ENCODE measurements around the gene LPO.
A peak's percentile ranks its signal among the peaks of the same experiment; 100 is the strongest.

Gene LPO

DNA sequence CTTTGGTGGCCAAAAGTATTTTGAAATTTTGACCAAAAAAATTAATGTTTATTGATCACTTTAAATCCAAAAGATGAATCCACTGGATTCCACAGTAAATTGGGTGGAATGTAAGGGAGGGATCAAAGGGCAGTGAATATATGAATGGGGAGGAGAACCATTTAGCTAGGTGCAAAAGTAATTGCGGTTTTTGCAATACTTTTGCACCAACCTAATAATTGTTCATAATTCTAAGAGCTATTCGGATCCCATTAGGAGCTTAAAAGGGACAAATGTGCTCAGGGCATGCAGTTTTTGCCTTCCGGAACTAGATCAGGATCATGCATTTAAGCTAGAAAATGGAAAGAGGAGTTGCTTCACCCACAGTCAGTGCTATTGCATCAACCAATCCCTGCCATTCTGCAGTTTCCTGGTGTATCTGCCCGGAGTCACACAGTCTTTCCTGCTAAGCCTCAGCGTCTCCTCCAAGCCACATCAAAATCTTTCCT is at the start of gene LPO:
TSS of gene LPO (plus strand) at position 438 of the 488 bp plus-strand sequence. CDS start 4,396 bp downstream, outside the sequence.
- H3K27ac Mint-ChIP-seq, result no peak within 1 kb of the TSS
- H3K9me3 Mint-ChIP-seq, result no peaks in the 10 kb centered on the region
- no peak within 1 kb of the TSS for H3K4me3 Mint-ChIP-seq
- H3K4me1 Mint-ChIP-seq (ENCODE audit: low read depth), result no peaks in the 10 kb centered on the region
- H3K27me3 Mint-ChIP-seq (ENCODE audit: low read depth), result peaks cover 65% of the 10 kb centered on the region
- H3K36me3 Mint-ChIP-seq (ENCODE audit: low read depth), result no peaks in the 10 kb centered on the region
- no peak for DNase-seq (ENCODE audit: low spot score)

DNA sequence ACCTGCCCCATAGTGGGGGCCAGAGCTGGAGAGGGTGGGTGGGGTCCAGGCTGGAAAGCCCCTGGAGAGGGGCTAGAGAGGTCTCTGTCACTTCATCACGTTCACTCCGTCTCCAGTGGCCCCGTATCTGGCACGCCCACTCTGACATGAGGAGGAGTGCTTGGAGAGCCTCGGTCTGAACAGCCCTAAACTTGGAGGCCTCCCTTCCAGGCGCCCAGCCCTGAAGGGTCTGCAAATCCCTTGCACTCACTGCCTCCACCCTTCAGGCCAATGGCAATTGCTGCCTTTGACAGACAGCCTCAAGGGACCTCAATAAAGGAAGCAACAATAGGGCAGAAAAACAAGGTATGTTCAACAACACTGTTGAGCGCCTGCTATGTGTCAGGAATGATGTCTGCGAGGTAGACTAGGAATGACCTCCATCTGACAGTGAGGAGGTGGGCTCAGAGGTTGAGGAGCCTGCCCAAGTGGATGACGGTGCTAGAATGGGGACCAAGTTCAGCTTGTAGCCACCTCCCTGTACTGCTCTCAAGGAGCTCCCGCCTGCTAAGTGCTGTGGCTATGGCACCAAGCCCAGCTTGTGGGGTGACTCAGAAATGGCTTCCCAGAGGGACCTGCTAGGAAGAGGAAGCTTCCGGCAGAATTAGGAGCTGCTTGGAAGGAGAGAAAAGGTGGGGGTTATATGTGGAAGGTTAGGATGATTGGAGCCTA is 48.8 kb upstream of the LPO start:
- H3K4me1 Mint-ChIP-seq (ENCODE audit: low read depth), result no peaks in the 10 kb centered on the region
- DNase-seq (ENCODE audit: low spot score), result no peak
- H3K27me3 Mint-ChIP-seq (ENCODE audit: low read depth), result peaks cover 4% of the 10 kb centered on the region
- no peaks in the 10 kb centered on the region for H3K9me3 Mint-ChIP-seq
- no peak overlapping the region for H3K27ac Mint-ChIP-seq
- no peak overlapping the region for H3K4me3 Mint-ChIP-seq
- H3K36me3 Mint-ChIP-seq (ENCODE audit: low read depth), result no peaks in the 10 kb centered on the region

DNA sequence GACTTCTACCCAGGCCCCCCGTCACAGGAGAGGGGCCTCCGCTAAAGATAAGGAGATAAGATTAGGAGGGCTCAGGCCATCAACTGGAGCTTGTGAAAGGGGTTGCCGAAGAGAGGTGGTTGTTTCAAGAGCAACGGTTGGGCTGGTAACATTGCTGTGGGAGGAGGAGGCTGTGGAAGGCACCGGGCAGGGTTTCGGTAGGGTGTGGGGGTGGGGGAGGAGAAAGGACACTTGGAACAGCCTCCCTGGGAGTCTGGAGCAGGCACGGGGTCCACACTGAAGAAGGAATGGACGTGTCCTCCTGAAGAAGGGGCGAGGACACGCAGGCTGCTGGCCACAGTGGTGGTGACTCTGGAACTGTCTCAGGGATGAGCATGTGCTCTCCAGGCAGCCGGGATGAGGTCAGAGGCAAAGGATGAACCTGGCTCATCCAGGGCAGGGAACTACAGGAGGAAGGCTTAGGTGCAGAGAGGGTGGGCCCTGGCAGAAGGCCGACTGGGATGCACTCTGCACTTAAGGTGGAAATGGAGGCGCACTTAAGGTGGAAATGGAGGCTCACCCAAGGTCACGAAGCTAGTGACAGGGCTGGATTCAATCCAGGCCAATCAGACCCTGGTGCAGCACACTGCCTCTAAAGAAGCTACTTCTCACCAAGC is 47.0 kb upstream of the LPO start:
- Mint-ChIP-seq H3K27ac (no peak overlapping the region), H3K27me3 (ENCODE audit: low read depth) (peaks cover 4% of the 10 kb centered on the region), H3K36me3 (ENCODE audit: low read depth) (no peaks in the 10 kb centered on the region), H3K9me3 (no peaks in the 10 kb centered on the region), H3K4me3 (no peak overlapping the region), H3K4me1 (ENCODE audit: low read depth) (no peaks in the 10 kb centered on the region)
- no peak for DNase-seq (ENCODE audit: low spot score)

DNA sequence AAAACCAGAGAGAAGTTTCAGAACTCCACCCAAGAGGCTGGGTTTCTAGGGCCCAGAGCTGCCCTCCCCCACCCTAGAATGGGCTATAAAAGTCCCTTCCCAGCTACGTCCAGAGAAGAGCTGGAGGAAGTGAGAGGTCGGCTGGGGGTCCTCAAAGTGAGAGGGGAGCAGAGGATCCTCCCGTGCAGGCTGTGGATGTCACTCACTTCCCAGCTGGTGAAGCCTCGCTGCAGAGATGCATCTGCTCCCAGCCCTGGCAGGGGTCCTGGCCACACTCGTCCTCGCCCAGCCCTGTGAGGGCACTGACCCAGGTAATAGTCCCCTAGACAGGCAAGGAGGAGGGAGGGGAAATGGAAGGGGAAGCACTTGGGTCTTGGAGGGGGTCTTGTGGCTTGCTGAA is 45.8 kb upstream of the LPO start, which contains the start of gene EPX:
TSS of gene EPX (plus strand) at position 115 of the 400 bp plus-strand sequence. CDS start at position 236, 121 bp downstream.
- Mint-ChIP-seq H3K9me3 (no peaks in the 10 kb centered on the region), H3K27ac (no peak within 1 kb of the TSS), H3K36me3 (ENCODE audit: low read depth) (no peaks in the 10 kb centered on the region), H3K4me3 (no peak within 1 kb of the TSS), H3K27me3 (ENCODE audit: low read depth) (peaks cover 4% of the 10 kb centered on the region), H3K4me1 (ENCODE audit: low read depth) (no peaks in the 10 kb centered on the region)
- DNase-seq (ENCODE audit: low spot score), result no peak

DNA sequence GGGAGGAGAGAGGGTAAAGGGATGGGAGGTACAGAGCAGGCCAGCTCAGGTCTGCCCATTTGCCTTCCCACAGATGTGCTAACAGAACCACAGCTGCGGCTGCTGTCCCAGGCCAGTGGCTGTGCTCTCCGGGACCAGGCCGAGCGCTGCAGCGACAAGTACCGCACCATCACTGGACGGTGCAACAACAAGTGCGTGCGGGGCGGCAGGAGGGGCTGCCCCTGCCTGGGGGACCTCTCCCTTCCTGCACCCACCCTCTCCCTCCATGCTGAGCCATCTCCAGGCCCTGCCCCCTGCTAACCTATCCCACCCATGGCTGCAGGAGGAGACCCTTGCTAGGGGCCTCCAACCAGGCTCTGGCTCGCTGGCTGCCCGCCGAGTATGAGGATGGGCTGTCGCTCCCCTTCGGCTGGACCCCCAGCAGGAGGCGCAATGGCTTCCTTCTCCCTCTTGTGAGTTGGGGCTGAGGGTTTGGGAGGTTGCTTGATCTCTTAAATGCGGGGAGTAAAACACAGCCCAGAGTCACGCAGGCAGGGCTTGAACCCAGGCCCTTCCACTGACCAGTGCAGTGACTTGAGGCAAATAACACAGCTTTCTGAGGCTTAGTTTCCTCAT is 44.6 kb upstream of the LPO start:
- Mint-ChIP-seq H3K9me3 (no peaks in the 10 kb centered on the region), H3K4me3 (no peak overlapping the region), H3K27ac (no peak overlapping the region), H3K4me1 (ENCODE audit: low read depth) (no peaks in the 10 kb centered on the region), H3K27me3 (ENCODE audit: low read depth) (peaks cover 2% of the 10 kb centered on the region), H3K36me3 (ENCODE audit: low read depth) (no peaks in the 10 kb centered on the region)
- no peak for DNase-seq (ENCODE audit: low spot score)

DNA sequence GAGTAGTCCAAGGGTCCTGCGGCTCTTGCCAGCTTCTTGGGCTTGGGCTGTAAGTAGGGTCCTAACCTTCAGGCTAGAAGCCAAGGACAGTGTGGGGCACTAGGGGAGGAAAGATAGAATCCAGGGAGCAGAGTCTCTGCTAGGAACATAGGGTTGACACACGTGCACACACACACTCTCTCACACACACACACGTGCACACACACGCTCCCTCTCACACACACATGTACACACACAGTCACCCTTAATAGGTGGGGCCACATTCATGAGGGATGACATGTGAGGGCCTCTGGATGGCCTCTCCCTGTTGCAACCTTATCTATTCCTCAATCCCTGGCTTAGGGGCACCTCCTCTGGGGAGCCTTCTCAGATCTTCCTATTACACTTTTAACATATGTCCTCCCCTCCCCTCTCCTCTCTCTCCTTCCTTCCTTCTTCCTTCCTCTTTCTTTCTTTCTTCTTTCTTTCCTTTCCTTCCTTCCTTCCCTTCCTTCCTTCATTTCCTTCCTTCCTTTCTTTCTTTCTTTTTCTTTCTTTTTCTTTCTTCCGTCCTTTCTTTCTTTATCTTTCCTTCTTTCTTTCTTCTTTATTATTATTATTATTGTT is 42.8 kb upstream of the LPO start:
- Mint-ChIP-seq H3K27ac (no peak overlapping the region), H3K36me3 (ENCODE audit: low read depth) (no peaks in the 10 kb centered on the region), H3K4me1 (ENCODE audit: low read depth) (no peaks in the 10 kb centered on the region), H3K9me3 (no peaks in the 10 kb centered on the region), H3K4me3 (no peak overlapping the region), H3K27me3 (ENCODE audit: low read depth) (peaks cover 2% of the 10 kb centered on the region)
- DNase-seq (ENCODE audit: low spot score), result no peak

DNA sequence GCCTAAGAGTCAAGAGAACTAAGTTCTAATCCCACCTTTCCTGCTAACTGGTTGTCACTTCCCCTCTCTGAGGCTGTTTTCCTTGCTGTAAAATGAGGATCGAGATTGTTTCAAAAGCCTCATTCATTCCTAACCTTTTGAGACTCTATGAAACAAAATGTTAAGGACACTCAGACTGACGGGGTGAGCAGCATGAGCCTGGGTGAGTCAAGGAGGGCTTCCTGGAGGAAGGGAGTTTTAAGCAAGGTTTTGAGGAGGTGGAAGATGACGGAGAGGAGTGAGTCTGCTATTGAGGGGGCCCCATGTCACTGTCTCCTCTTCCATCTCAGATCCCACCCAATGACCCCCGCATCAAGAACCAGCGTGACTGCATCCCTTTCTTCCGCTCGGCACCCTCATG is 41.8 kb upstream of the LPO start:
- no peak overlapping the region for H3K4me3 Mint-ChIP-seq
- no peaks in the 10 kb centered on the region for H3K9me3 Mint-ChIP-seq
- no peaks in the 10 kb centered on the region for H3K27me3 Mint-ChIP-seq (ENCODE audit: low read depth)
- H3K4me1 Mint-ChIP-seq (ENCODE audit: low read depth), result no peaks in the 10 kb centered on the region
- H3K27ac Mint-ChIP-seq, result no peak overlapping the region
- DNase-seq (ENCODE audit: low spot score), result no peak
- no peaks in the 10 kb centered on the region for H3K36me3 Mint-ChIP-seq (ENCODE audit: low read depth)

DNA sequence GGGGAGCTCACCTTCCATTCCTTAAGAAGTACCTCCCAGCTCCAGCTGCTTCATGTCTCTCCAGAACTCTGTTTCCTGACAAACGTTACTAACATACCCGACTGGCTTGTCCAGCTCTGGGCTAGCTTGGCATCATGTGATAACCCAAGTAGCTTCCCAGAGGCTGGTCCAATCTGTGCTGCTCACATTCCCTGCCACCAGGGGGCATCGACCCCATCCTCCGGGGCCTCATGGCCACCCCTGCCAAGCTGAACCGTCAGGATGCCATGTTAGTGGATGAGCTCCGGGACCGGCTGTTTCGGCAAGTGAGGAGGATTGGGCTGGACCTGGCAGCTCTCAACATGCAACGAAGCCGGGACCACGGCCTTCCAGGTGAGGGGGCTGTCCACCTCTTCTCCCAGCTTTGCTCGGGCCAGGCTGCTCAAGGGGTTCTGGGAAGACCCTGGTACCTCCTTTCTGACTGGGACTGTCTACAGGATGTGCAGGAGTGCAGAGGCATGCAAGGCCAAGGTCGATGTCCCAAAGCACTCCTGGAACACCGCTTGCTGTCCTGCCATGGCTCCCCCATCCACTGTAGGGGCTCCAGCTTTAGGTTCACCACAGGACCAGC is 38.3 kb upstream of the LPO start:
- no peaks in the 10 kb centered on the region for H3K4me1 Mint-ChIP-seq (ENCODE audit: low read depth)
- no peak overlapping the region for H3K4me3 Mint-ChIP-seq
- no peaks in the 10 kb centered on the region for H3K36me3 Mint-ChIP-seq (ENCODE audit: low read depth)
- H3K27me3 Mint-ChIP-seq (ENCODE audit: low read depth), result no peaks in the 10 kb centered on the region
- peak; percentile 32 for DNase-seq (ENCODE audit: low spot score)
- no peak overlapping the region for H3K27ac Mint-ChIP-seq
- no peaks in the 10 kb centered on the region for H3K9me3 Mint-ChIP-seq

DNA sequence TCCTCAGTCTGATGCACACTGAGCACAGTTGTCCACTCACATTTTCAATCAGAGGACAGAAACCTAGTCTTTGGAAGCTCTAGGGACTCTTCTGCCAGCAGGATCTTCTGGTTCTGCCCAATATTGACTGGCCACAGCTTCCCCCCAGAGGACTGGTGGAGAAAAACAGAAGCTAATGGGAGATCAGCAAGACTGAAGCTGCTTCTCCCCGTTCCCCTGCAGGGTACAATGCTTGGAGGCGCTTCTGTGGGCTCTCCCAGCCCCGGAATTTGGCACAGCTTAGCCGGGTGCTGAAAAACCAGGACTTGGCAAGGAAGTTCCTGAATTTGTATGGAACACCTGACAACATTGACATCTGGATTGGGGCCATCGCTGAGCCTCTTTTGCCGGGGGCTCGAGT is 35.5 kb upstream of the LPO start:
- H3K36me3 Mint-ChIP-seq (ENCODE audit: low read depth), result no peaks in the 10 kb centered on the region
- no peaks in the 10 kb centered on the region for H3K9me3 Mint-ChIP-seq
- no peak overlapping the region for H3K4me3 Mint-ChIP-seq
- DNase-seq (ENCODE audit: low spot score), result no peak
- H3K27me3 Mint-ChIP-seq (ENCODE audit: low read depth), result no peaks in the 10 kb centered on the region
- H3K4me1 Mint-ChIP-seq (ENCODE audit: low read depth), result no peaks in the 10 kb centered on the region
- no peak overlapping the region for H3K27ac Mint-ChIP-seq

DNA sequence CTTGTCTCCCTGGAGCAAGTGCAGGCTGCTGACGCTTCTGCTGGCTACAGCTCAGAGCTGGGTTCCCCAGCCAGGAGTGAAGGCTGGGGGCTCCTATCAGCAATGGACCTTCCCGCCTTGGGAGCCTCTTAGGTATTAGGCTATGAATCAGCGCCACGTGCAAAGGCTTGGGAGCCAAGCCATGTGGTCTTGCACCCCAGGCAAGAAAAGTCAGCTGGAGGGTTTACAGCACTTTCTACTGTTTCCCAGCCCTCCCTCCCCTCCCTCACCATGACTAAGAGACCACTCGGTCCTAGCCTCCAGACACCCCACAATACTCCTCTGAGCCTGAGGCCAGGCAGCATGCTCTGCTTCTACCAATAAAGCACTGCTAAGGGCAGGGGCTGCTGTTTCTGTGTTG is 33.6 kb upstream of the LPO start:
- Mint-ChIP-seq H3K27me3 (ENCODE audit: low read depth) (no peaks in the 10 kb centered on the region), H3K4me1 (ENCODE audit: low read depth) (no peaks in the 10 kb centered on the region), H3K36me3 (ENCODE audit: low read depth) (peaks cover 1% of the 10 kb centered on the region), H3K4me3 (no peak overlapping the region), H3K9me3 (no peaks in the 10 kb centered on the region), H3K27ac (no peak overlapping the region)
- DNase-seq (ENCODE audit: low spot score), result no peak

DNA sequence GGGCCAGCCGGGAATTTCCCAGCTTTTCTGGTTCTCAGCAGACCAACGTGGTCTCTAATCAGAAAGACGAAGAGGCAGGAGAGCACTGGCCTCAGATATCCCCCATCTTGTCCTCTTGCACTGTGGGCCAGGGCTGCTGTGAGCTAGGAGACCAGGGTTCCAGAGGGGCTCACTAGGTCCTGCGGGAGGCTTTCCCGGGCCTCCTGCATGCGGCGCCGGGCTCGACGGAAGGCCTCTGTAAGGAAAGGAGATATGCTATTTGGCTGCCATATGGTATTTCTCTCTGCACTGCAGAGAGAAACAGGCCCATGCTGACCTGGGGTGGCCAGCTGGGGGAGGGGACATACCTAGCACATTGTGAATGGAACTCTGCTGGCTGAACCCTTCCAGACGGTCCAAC is 32.4 kb upstream of the LPO start:
- Mint-ChIP-seq H3K4me1 (ENCODE audit: low read depth) (peaks cover 3% of the 10 kb centered on the region), H3K9me3 (no peaks in the 10 kb centered on the region), H3K4me3 (no peak overlapping the region), H3K36me3 (ENCODE audit: low read depth) (peaks cover 1% of the 10 kb centered on the region), H3K27me3 (ENCODE audit: low read depth) (no peaks in the 10 kb centered on the region), H3K27ac (no peak overlapping the region)
- no peak for DNase-seq (ENCODE audit: low spot score)

DNA sequence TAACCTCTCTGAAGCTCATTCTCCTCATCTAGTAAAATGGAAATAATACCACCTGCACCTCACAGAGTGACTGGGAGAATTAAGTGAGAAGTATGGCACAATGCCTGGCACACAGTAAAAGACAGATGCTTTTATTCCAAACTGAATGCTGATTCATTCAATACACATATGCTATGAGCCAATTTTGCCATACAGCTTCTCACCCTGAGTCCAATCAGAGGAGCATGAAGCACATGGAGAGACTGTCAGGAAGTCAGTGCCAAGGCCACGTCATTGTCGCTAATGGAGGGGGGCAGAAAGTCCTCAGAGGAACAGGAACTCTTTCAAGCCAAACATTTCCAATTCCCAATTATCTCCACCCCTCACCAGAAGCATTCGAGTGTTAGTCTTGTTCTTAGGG is 30.9 kb upstream of the LPO start:
- H3K9me3 Mint-ChIP-seq, result no peaks in the 10 kb centered on the region
- no peak overlapping the region for H3K27ac Mint-ChIP-seq
- peaks cover 5% of the 10 kb centered on the region for H3K4me1 Mint-ChIP-seq (ENCODE audit: low read depth)
- H3K36me3 Mint-ChIP-seq (ENCODE audit: low read depth), result peaks cover 1% of the 10 kb centered on the region
- no peaks in the 10 kb centered on the region for H3K27me3 Mint-ChIP-seq (ENCODE audit: low read depth)
- DNase-seq (ENCODE audit: low spot score), result no peak
- H3K4me3 Mint-ChIP-seq, result no peak overlapping the region

DNA sequence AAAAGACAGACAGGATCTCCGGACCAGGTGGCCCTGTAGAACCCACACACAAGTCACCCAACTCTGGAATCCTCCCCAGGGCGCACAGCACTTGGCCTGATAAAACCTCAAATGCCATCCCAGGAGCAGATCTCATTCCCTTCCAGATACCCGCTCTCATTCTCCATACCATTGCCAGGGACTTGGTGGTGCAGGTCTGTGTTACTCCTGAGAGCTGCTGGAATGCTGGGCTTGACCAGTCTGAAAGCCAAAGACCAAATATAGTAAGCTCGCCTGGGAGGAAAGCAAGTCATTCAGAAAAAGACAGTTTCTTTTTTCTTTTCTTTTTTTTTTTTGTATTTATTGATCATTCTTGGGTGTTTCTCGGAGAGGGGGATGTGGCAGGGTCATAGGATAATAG is 30.0 kb upstream of the LPO start:
- no peaks in the 10 kb centered on the region for H3K9me3 Mint-ChIP-seq
- H3K27ac Mint-ChIP-seq, result no peak overlapping the region

DNA sequence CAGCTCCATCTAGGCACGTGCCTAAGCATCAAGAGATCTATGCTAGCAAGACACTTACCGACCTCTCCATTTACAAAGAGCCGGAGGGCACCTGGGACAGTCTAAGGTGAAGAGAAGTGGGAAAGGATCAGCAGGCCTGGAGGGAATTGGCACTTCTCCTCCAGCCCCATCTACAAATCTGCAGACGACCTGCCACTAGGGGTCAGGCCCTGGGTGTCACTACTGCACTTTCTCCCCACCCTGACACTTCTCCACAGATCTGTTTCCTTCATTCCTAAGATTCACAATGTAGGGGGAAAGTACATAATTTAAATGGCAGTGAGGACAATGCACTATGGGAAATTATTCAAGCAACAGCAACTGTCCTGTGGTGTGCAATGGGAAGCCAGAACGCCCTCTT is 27.5 kb upstream of the LPO start:
- H3K9me3 Mint-ChIP-seq, result no peaks in the 10 kb centered on the region
- no peak overlapping the region for H3K27ac Mint-ChIP-seq
- DNase-seq (ENCODE audit: low spot score), result no peak
- peaks cover 1% of the 10 kb centered on the region for H3K36me3 Mint-ChIP-seq (ENCODE audit: low read depth)
- H3K4me3 Mint-ChIP-seq, result no peak overlapping the region
- peaks cover 5% of the 10 kb centered on the region for H3K4me1 Mint-ChIP-seq (ENCODE audit: low read depth)
- H3K27me3 Mint-ChIP-seq (ENCODE audit: low read depth), result no peaks in the 10 kb centered on the region

More for the DNA sequence above, 30.0 kb upstream of the LPO start:
- peaks cover 5% of the 10 kb centered on the region for H3K4me1 Mint-ChIP-seq (ENCODE audit: low read depth)
- DNase-seq (ENCODE audit: low spot score), result no peak
- no peak overlapping the region for H3K4me3 Mint-ChIP-seq
- H3K36me3 Mint-ChIP-seq (ENCODE audit: low read depth), result peaks cover 1% of the 10 kb centered on the region
- no peaks in the 10 kb centered on the region for H3K27me3 Mint-ChIP-seq (ENCODE audit: low read depth)
